ENCODE data around the gene PITX3. TPM values are rescaled to one million over a fixed set of nuclear protein-coding genes. Genes with fewer than 3 reads are reported as not detected.

Gene PITX3
- total and polyA plus RNA-seq, 9 donors = not detected

- intact Hi-C loops (cut with DNase I) = no loop called here
- Histone ChIP-seq H3K4me1 (ENCODE audit: insufficient read depth) (peaks cover 11% of the 10 kb centered on the region), H3K36me3 (no peaks in the 10 kb centered on the region), H3K9me3 (no peaks in the 10 kb centered on the region), H3K27ac (no peak overlapping the region), H3K27me3 (no peaks in the 10 kb centered on the region), H3K4me3 (peak overlapping the region; percentile 41)
- TF ChIP-seq POLR2A (IDR thresholded peaks at IDR 0.05) (no peak), EP300 (IDR thresholded peaks at IDR 0.05) (no peak), CTCF (IDR thresholded peaks at IDR 0.05) (no peak)
- no peak for DNase-seq
- WGBS, 3 donors = 0 to 2% (median 0%) methylated on average over 17 to 20 of the region's 20 CpGs
Observed at GRCh38 chr10:102241032-102241443, 274 bp downstream of the PITX3 start.

- H3K4me1 ChIP-seq (ENCODE audit: insufficient read depth) = peaks cover 11% of the 10 kb centered on the region
- H3K9me3 ChIP-seq = no peaks in the 10 kb centered on the region
- peak in 1 of 5 donors; percentile 50 for DNase-seq
- no peak overlapping the region for H3K27ac ChIP-seq
- H3K36me3 ChIP-seq = no peaks in the 10 kb centered on the region
- TF ChIP-seq CTCF (IDR thresholded peaks at IDR 0.05) (no peak), POLR2A (IDR thresholded peaks at IDR 0.05) (no peak), EP300 (IDR thresholded peaks at IDR 0.05) (no peak)
- no peaks in the 10 kb centered on the region for H3K27me3 ChIP-seq
- H3K4me3 ChIP-seq = peak overlapping the region; percentile 41
- intact Hi-C loops (cut with DNase I) = no loop called here
- WGBS, 3 donors = 25 to 31% (median 25%) methylated on average over 29 to 39 of the region's 39 CpGs
Observed at GRCh38 chr10:102240467-102241031, 763 bp downstream of the PITX3 start.

GRCh38 chr10:102237711-102238252, 3.5 kb downstream of the PITX3 start:
- WGBS, 3 donors = 37 to 54% (median 43%) methylated on average over 4 of the region's 4 CpGs
- DNase-seq = no peak
- intact Hi-C loops (cut with DNase I) = loop anchor here in 3 of 4 donors (10.0 kb wide), 3 partner anchors 83 to 347 kb away; partner anchors contain the start of gene NOLC1 (in 1 of the 3)
- no peak for TF ChIP-seq EP300 (IDR thresholded peaks at IDR 0.05)
- no peak for TF ChIP-seq POLR2A (IDR thresholded peaks at IDR 0.05)
- TF ChIP-seq CTCF (IDR thresholded peaks at IDR 0.05) = no peak
- H3K36me3 ChIP-seq = no peaks in the 10 kb centered on the region
- H3K27ac ChIP-seq = no peak overlapping the region
- peaks cover 9% of the 10 kb centered on the region for H3K4me1 ChIP-seq (ENCODE audit: insufficient read depth)
- H3K4me3 ChIP-seq = no peak overlapping the region
- H3K9me3 ChIP-seq = no peaks in the 10 kb centered on the region
- no peaks in the 10 kb centered on the region for H3K27me3 ChIP-seq

GRCh38 chr10:102236006-102236405, 5.3 kb downstream of the PITX3 start:
- no peaks in the 10 kb centered on the region for H3K9me3 ChIP-seq
- H3K4me1 ChIP-seq (ENCODE audit: insufficient read depth) = peaks cover 6% of the 10 kb centered on the region
- no peak overlapping the region for H3K4me3 ChIP-seq
- H3K27ac ChIP-seq = no peak overlapping the region
- WGBS, 3 donors = 40 to 49% (median 42%) methylated on average over 8 of the region's 8 CpGs
- no peak for DNase-seq
- no peaks in the 10 kb centered on the region for H3K27me3 ChIP-seq
- no peaks in the 10 kb centered on the region for H3K36me3 ChIP-seq
- intact Hi-C loops (cut with DNase I) = loop anchor here in 3 of 4 donors (10.0 kb wide), 3 partner anchors 81 to 349 kb away; partner anchors contain the start of gene NOLC1 (in 1 of the 3)
- TF ChIP-seq POLR2A (IDR thresholded peaks at IDR 0.05) = no peak
- no peak for TF ChIP-seq CTCF (IDR thresholded peaks at IDR 0.05)
- no peak for TF ChIP-seq EP300 (IDR thresholded peaks at IDR 0.05)

Measured in ovary (tissue), 9 donors.